Colonic mucosa (tissue), 4 donors: ENCODE data around the gene RSU1. TPM values are rescaled to one million over a fixed set of nuclear protein-coding genes. Genes with fewer than 3 reads are reported as not detected.

ENCODE experiments used
- DNase-seq: peaks from one replicate; pipeline ENCODE4 v3.0.0-alpha.2; 2020
- H3K27ac ChIP-seq: fragments of 200-600 bp; one replicate; pipeline ENCODE4 v1.8.0; 2021
- H3K27me3 ChIP-seq: fragments of 200-600 bp; one replicate; pipeline ENCODE4 v1.8.0; 2021
- H3K36me3 ChIP-seq: fragments of 200-600 bp; one replicate; pipeline ENCODE4 v1.8.0; 2021
- H3K4me1 ChIP-seq: fragments of 200-600 bp; one replicate; pipeline ENCODE4 v1.8.0; 2021; ENCODE audit warnings: mild to moderate bottlenecking
- H3K4me3 ChIP-seq: fragments of 200-600 bp; one replicate; pipeline ENCODE4 v1.8.0; 2021
- H3K9ac ChIP-seq, 2 donors: one replicate each; pipeline ENCODE4 v1.7.0; 2013; ENCODE audit warnings: control low read depth in 2 of 2, low read depth in 2 of 2, low read length in 2 of 2
- H3K9me3 ChIP-seq: fragments of 200-600 bp; one replicate; pipeline ENCODE4 v1.8.0; 2021
- intact Hi-C: fragments of 100-400 bp; cut with DNase I; formaldehyde crosslinking; loops from one replicate; pipeline ENCODE4 v1.14.1; 2022
- total RNA-seq, 2 donors: library from RNA; stranded (reverse); fragmentation: NEBNext Ultra II Directional in 1 of 2; extraction: Animal tissue kit (Norgen Biotek cat#: 25700) in 1 of 2; gene quantifications; one replicate each; pipeline ENCODE4 v1.2.1, GENCODE V29; 2021
- TF ChIP-seq, protein P1 (sequence below): fragments of 200-600 bp; IDR thresholded peaks from one replicate; pipeline ENCODE4 v1.8.0; 2022; ENCODE audit warnings: antibody characterized with exemption, mild to moderate bottlenecking
- donor health status: healthy.
- donor health status: DM: no; HTN: no; CAD: no.
- donor health status: DM: no; HTN: no; CAD: no.

Gene RSU1
- total RNA-seq, 2 donors from 2014 or later: 44.3 to 82.9 TPM

GRCh38 chr10:16777473-16778370, 39.5 kb downstream of the RSU1 start:
- intact Hi-C loops: loop anchor here (10.0 kb wide), 1 partner anchor 873 kb away; no protein-coding TSS in a partner anchor
- Histone ChIP-seq H3K4me3 (no peak overlapping the region), H3K36me3 (no peaks in the 10 kb centered on the region), H3K9me3 (no peaks in the 10 kb centered on the region), H3K27ac (peak overlapping the region; percentile 3), H3K27me3 (no peaks in the 10 kb centered on the region), H3K9ac (no peak overlapping the region), H3K4me1 (no peaks in the 10 kb centered on the region)
- DNase-seq: no peak
- TF ChIP-seq, protein P1, sequence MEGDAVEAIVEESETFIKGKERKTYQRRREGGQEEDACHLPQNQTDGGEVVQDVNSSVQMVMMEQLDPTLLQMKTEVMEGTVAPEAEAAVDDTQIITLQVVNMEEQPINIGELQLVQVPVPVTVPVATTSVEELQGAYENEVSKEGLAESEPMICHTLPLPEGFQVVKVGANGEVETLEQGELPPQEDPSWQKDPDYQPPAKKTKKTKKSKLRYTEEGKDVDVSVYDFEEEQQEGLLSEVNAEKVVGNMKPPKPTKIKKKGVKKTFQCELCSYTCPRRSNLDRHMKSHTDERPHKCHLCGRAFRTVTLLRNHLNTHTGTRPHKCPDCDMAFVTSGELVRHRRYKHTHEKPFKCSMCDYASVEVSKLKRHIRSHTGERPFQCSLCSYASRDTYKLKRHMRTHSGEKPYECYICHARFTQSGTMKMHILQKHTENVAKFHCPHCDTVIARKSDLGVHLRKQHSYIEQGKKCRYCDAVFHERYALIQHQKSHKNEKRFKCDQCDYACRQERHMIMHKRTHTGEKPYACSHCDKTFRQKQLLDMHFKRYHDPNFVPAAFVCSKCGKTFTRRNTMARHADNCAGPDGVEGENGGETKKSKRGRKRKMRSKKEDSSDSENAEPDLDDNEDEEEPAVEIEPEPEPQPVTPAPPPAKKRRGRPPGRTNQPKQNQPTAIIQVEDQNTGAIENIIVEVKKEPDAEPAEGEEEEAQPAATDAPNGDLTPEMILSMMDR: peak; percentile 85

- Histone ChIP-seq H3K9ac (no peak overlapping the region), H3K4me3 (no peak overlapping the region), H3K36me3 (no peaks in the 10 kb centered on the region), H3K4me1 (no peaks in the 10 kb centered on the region), H3K27me3 (no peaks in the 10 kb centered on the region), H3K27ac (no peak overlapping the region), H3K9me3 (no peaks in the 10 kb centered on the region)
- DNase-seq: no peak
- intact Hi-C loops: loop anchor here (10.0 kb wide), 1 partner anchor 872 kb away; no protein-coding TSS in a partner anchor
- TF ChIP-seq, protein P1: no peak
Measured at GRCh38 chr10:16776896-16777295, 40.3 kb downstream of the RSU1 start.

- Histone ChIP-seq H3K27ac (no peak overlapping the region), H3K4me1 (no peaks in the 10 kb centered on the region), H3K9ac (no peak overlapping the region), H3K36me3 (no peaks in the 10 kb centered on the region), H3K4me3 (no peak overlapping the region), H3K9me3 (no peaks in the 10 kb centered on the region), H3K27me3 (no peaks in the 10 kb centered on the region)
- DNase-seq: no peak
- TF ChIP-seq, protein P1: no peak
- intact Hi-C loops: loop anchor here (10.0 kb wide), 1 partner anchor 869 kb away; no protein-coding TSS in a partner anchor
Measured at GRCh38 chr10:16773334-16773733, 43.9 kb downstream of the RSU1 start.

GRCh38 chr10:16770670-16771069, 46.6 kb downstream of the RSU1 start:
- H3K4me3 ChIP-seq: no peak overlapping the region
- H3K9ac ChIP-seq: no peak overlapping the region
- no peaks in the 10 kb centered on the region for H3K4me1 ChIP-seq
- no peak overlapping the region for H3K27ac ChIP-seq
- H3K27me3 ChIP-seq: no peaks in the 10 kb centered on the region
- no peaks in the 10 kb centered on the region for H3K9me3 ChIP-seq
- intact Hi-C loops: loop anchor here (10.0 kb wide), 1 partner anchor 866 kb away; no protein-coding TSS in a partner anchor
- H3K36me3 ChIP-seq: no peaks in the 10 kb centered on the region
- DNase-seq: no peak
- TF ChIP-seq, protein P1: no peak

DNA sequence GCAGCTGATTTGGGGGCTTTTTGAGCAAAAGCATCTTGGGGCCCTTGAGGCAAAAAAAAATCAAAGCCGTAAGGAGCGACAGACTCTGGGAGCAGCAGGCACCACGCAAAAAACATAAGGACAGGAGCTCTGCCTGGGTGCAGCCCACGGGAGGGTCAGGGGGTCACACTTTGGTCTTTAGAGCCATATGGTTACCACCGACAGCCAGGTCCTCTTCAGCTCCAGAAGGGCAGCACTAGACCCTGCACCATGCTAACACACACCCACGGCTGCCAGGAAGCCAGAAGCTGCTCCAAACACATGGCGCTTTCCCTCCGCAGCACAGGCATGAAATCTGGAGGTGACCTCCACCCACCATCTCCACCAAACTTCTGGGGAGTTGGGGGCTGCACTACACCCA, 47.1 kb downstream of the RSU1 start:
- Histone ChIP-seq H3K9me3 (no peaks in the 10 kb centered on the region), H3K27me3 (no peaks in the 10 kb centered on the region), H3K4me3 (no peak overlapping the region), H3K36me3 (no peaks in the 10 kb centered on the region), H3K9ac (no peak overlapping the region), H3K27ac (no peak overlapping the region), H3K4me1 (no peaks in the 10 kb centered on the region)
- TF ChIP-seq, protein P1: no peak
- DNase-seq: no peak
- intact Hi-C loops: loop anchor here (10.0 kb wide), 1 partner anchor 865 kb away; no protein-coding TSS in a partner anchor
